Measurements from ENCODE around the gene LLCFC1. TPM values are rescaled to one million over a fixed set of nuclear protein-coding genes. Genes with fewer than 3 reads are reported as not detected.

Gene LLCFC1
- total RNA-seq, 2 donors from 2014 or later = not detected

DNA sequence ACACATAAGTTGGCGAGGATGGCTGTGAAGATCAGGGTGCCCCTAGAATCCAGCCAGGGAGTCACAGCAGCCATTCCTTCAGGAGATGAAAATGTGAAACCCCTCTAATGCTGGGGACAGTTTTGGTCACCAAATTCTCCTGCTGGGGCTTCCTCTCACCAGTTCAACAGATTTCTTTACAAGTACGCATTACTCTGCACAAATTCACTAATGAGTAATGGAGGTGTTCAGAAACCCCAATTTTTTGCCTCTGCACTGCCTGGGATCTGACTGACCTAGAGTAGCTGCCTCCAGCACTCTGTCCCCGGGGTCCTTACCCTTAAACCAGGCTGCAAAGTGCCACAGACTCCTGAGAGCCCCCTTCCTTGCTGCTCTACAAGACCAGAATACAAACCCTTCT, 21.8 kb upstream of the LLCFC1 start:
- peaks cover 60% of the 10 kb centered on the region for H3K27me3 Mint-ChIP-seq
- no peaks in the 10 kb centered on the region for H3K9me3 ChIP-seq (ENCODE audit: control insufficient read depth, low read length, poor library complexity, severe bottlenecking)
- no peak for DNase-seq
- peaks cover 2% of the 10 kb centered on the region for H3K36me3 Mint-ChIP-seq (ENCODE audit: low read depth)
- no peaks in the 10 kb centered on the region for H3K4me1 Mint-ChIP-seq
- H3K4me3 Mint-ChIP-seq = no peak overlapping the region
- peak overlapping the region; percentile 70 for H3K27ac Mint-ChIP-seq
- ATAC-seq = no peak

- Mint-ChIP-seq H3K36me3 (ENCODE audit: low read depth) (peaks cover 2% of the 10 kb centered on the region), H3K4me3 (no peak overlapping the region), H3K27me3 (peaks cover 54% of the 10 kb centered on the region), H3K4me1 (no peaks in the 10 kb centered on the region), H3K27ac (no peak overlapping the region)
- no peak for ATAC-seq
- no peaks in the 10 kb centered on the region for H3K9me3 ChIP-seq (ENCODE audit: control insufficient read depth, low read length, poor library complexity, severe bottlenecking)
- DNase-seq = no peak
Observed at GRCh38 chr7:142918901-142919300, 20.4 kb upstream of the LLCFC1 start.

GRCh38 chr7:142919656-142920055, 19.6 kb upstream of the LLCFC1 start:
- Mint-ChIP-seq H3K27me3 (peaks cover 47% of the 10 kb centered on the region), H3K36me3 (ENCODE audit: low read depth) (peaks cover 2% of the 10 kb centered on the region), H3K4me1 (no peaks in the 10 kb centered on the region), H3K4me3 (no peak overlapping the region), H3K27ac (no peak overlapping the region)
- no peak for DNase-seq
- no peak for ATAC-seq
- no peaks in the 10 kb centered on the region for H3K9me3 ChIP-seq (ENCODE audit: control insufficient read depth, low read length, poor library complexity, severe bottlenecking)

DNA sequence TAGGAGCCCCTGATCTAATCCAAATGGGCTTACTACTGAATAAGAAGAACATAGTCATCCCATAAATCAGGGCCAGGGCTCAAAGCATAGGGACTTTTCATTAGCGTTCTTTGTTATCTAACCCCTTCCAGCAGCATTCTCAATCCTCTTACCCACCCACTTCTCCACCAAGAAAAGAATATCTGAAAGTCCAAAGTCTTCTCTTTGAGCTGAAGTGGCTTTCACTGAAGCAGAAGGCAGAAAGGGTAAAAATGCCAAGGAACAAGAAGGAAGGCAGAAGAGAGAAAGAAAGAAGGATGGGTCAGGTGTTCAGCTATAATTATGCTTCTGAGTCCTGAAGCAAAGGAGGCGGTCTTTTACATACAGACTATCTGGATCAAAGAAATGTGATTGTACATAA, 15.9 kb upstream of the LLCFC1 start:
- no peak for ATAC-seq
- H3K27ac Mint-ChIP-seq = no peak overlapping the region
- H3K27me3 Mint-ChIP-seq = peaks cover 32% of the 10 kb centered on the region
- H3K4me3 Mint-ChIP-seq = no peak overlapping the region
- no peaks in the 10 kb centered on the region for H3K9me3 ChIP-seq (ENCODE audit: control insufficient read depth, low read length, poor library complexity, severe bottlenecking)
- no peaks in the 10 kb centered on the region for H3K36me3 Mint-ChIP-seq (ENCODE audit: low read depth)
- H3K4me1 Mint-ChIP-seq = peaks cover 7% of the 10 kb centered on the region
- DNase-seq = no peak

DNA sequence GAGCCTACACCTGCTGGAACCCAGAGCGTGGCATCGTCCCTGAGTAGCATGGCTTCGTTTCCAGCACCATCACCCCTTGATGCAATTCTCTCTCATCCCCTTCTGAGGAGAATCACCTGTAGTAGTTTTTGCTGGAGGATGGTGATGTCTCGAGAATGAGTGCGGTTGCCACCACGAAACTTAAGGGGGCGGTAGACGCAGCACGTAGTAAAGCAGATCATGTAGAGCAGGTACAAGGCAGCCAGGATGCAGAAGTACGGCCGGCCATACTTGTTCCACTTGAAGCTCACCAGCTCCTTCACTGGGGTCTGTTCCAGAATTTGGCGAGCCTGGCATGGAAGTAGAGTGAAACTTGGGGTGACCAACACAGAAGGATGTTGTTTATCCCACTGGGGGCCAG, 13.9 kb upstream of the LLCFC1 start:
- no peak overlapping the region for H3K4me3 Mint-ChIP-seq
- H3K9me3 ChIP-seq (ENCODE audit: control insufficient read depth, low read length, poor library complexity, severe bottlenecking) = no peaks in the 10 kb centered on the region
- H3K4me1 Mint-ChIP-seq = peaks cover 7% of the 10 kb centered on the region
- no peak overlapping the region for H3K27ac Mint-ChIP-seq
- ATAC-seq (no peak), DNase-seq (no peak)
- peaks cover under 1% of the 10 kb centered on the region for H3K36me3 Mint-ChIP-seq (ENCODE audit: low read depth)
- H3K27me3 Mint-ChIP-seq = peaks cover 27% of the 10 kb centered on the region

- no peak overlapping the region for H3K4me3 Mint-ChIP-seq
- H3K4me1 Mint-ChIP-seq = peaks cover 7% of the 10 kb centered on the region
- H3K27ac Mint-ChIP-seq = no peak overlapping the region
- H3K27me3 Mint-ChIP-seq = peaks cover 23% of the 10 kb centered on the region
- peaks cover 3% of the 10 kb centered on the region for H3K36me3 Mint-ChIP-seq (ENCODE audit: low read depth)
- ATAC-seq (peak; percentile 45), DNase-seq (no peak)
- H3K9me3 ChIP-seq (ENCODE audit: control insufficient read depth, low read length, poor library complexity, severe bottlenecking) = no peaks in the 10 kb centered on the region
Observed at GRCh38 chr7:142927085-142927745, 12.1 kb upstream of the LLCFC1 start.

DNA sequence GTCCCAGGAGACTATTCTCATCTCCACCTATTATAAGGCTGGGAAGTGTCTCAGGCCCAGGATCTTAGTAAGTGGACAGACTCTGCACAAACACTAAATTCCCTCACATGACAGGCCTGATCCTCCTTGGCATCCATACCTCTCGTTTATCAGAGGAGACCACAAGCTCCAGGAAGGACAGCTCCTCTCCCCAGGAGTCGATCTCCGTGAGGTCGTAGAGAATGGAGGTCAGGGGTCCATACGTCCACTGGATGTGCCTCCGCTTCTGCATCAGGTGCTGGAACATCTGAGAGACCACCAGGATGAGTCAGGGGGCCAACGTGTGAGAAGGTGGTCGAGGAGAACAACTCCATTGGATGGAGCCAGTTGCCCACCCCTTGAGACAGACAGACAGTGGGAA, 11.3 kb upstream of the LLCFC1 start:
- peaks cover 24% of the 10 kb centered on the region for H3K27me3 Mint-ChIP-seq
- H3K36me3 Mint-ChIP-seq (ENCODE audit: low read depth) = peaks cover 3% of the 10 kb centered on the region
- H3K4me3 Mint-ChIP-seq = no peak overlapping the region
- H3K27ac Mint-ChIP-seq = no peak overlapping the region
- no peak for ATAC-seq
- H3K9me3 ChIP-seq (ENCODE audit: control insufficient read depth, low read length, poor library complexity, severe bottlenecking) = no peaks in the 10 kb centered on the region
- peaks cover 8% of the 10 kb centered on the region for H3K4me1 Mint-ChIP-seq
- DNase-seq = no peak

DNA sequence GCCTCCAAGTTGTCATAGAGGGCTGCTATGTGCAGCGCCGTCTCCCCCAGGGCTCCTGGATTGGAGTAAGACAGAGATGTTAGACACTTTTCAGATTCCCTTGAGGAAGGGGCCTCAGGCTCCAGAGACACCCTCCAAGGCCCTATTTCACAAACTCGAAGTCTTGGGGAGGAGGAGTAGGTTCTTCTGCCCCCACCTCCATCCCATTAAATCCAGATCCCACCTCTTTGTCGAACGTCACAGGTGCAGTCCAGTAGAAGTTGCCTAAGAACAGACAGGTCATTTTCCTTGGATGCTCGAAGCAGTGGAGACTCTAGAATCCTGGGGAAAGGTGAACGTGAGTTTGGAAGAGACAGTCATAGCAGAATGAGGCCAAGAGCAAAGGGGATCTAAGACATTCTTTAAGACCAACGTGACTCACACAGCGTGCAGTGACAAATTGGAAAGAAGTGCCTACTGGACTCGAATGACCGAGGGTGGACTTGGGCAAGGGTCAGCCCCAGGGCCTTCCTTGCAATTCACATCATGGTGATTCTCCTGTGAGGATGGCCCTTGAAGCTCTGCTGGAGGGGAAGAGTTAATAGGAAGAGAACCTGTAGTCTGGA, 9.1 kb upstream of the LLCFC1 start:
- H3K4me1 Mint-ChIP-seq = peaks cover 12% of the 10 kb centered on the region
- H3K9me3 ChIP-seq (ENCODE audit: control insufficient read depth, low read length, poor library complexity, severe bottlenecking) = no peaks in the 10 kb centered on the region
- DNase-seq (no peak), ATAC-seq (no peak)
- H3K27me3 Mint-ChIP-seq = peaks cover 29% of the 10 kb centered on the region
- no peak overlapping the region for H3K4me3 Mint-ChIP-seq
- H3K36me3 Mint-ChIP-seq (ENCODE audit: low read depth) = peaks cover 4% of the 10 kb centered on the region
- no peak overlapping the region for H3K27ac Mint-ChIP-seq

- ATAC-seq = no peak
- DNase-seq = no peak
- Mint-ChIP-seq H3K27me3 (peaks cover 33% of the 10 kb centered on the region), H3K4me1 (peaks cover 9% of the 10 kb centered on the region), H3K27ac (no peak overlapping the region), H3K36me3 (ENCODE audit: low read depth) (peaks cover 7% of the 10 kb centered on the region), H3K4me3 (no peak overlapping the region)
- H3K9me3 ChIP-seq (ENCODE audit: control insufficient read depth, low read length, poor library complexity, severe bottlenecking) = no peaks in the 10 kb centered on the region
Observed at GRCh38 chr7:142932386-142933091, 6.7 kb upstream of the LLCFC1 start.

- no peaks in the 10 kb centered on the region for H3K9me3 ChIP-seq (ENCODE audit: control insufficient read depth, low read length, poor library complexity, severe bottlenecking)
- no peak for ATAC-seq
- Mint-ChIP-seq H3K4me1 (peaks cover 8% of the 10 kb centered on the region), H3K27me3 (peaks cover 33% of the 10 kb centered on the region), H3K27ac (no peak overlapping the region), H3K4me3 (no peak overlapping the region), H3K36me3 (ENCODE audit: low read depth) (peaks cover 7% of the 10 kb centered on the region)
- no peak for DNase-seq
Observed at GRCh38 chr7:142933092-142933475, 6.2 kb upstream of the LLCFC1 start.

GRCh38 chr7:142933624-142934023, 5.7 kb upstream of the LLCFC1 start, which contains the start of gene TRPV5:
Gene TRPV5, minus strand, starts transcription at chr7:142933746. Its CDS starts 287 bp downstream, at chr7:142933459.
- ATAC-seq (no peak), DNase-seq (no peak)
- Mint-ChIP-seq H3K27me3 (peaks cover 33% of the 10 kb centered on the region), H3K36me3 (ENCODE audit: low read depth) (peaks cover 7% of the 10 kb centered on the region), H3K4me3 (no peak within 1 kb of the TSS), H3K4me1 (peaks cover 8% of the 10 kb centered on the region), H3K27ac (no peak within 1 kb of the TSS)
- no peaks in the 10 kb centered on the region for H3K9me3 ChIP-seq (ENCODE audit: control insufficient read depth, low read length, poor library complexity, severe bottlenecking)

- ATAC-seq (no peak), DNase-seq (no peak)
- H3K4me1 Mint-ChIP-seq = peaks cover 11% of the 10 kb centered on the region
- no peak overlapping the region for H3K4me3 Mint-ChIP-seq
- no peaks in the 10 kb centered on the region for H3K9me3 ChIP-seq (ENCODE audit: control insufficient read depth, low read length, poor library complexity, severe bottlenecking)
- no peak overlapping the region for H3K27ac Mint-ChIP-seq
- peaks cover 7% of the 10 kb centered on the region for H3K36me3 Mint-ChIP-seq (ENCODE audit: low read depth)
- peaks cover 33% of the 10 kb centered on the region for H3K27me3 Mint-ChIP-seq
Observed at GRCh38 chr7:142934056-142934455, 5.2 kb upstream of the LLCFC1 start.

DNA sequence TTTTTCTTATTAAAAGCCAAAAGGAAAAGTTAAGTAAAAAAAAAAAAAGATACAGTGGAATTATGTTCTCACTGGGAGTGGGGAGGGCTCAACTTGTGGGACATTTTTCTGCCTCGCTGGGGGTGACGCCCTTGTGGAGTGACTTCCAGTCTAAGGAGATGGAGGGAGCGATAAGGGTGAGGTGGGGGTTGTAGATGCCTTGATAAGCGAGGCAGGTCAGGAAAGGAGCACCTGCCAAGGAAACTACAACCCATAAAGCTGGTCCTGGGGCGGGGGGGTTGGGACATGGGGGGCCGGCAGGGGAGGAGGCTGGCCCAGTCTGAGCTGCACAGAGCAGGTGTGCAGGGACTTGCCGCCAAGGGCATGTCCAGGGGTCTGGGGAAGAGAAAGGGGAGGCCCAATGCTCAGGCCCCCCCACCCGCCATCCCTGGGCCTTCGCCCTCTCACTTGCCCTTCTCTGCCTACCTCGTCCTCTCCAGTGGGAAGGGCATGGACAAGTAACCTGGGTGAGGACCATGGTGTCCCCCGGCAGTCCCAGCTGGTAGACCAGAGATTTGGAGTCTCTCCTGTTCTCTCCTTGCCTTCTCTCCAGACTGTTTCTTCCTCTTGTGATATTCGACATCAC, 3.2 kb upstream of the LLCFC1 start:
- Mint-ChIP-seq H3K4me3 (no peak overlapping the region), H3K27ac (no peak overlapping the region), H3K27me3 (peaks cover 36% of the 10 kb centered on the region), H3K36me3 (ENCODE audit: low read depth) (peaks cover 4% of the 10 kb centered on the region), H3K4me1 (peaks cover 11% of the 10 kb centered on the region)
- no peak for DNase-seq
- no peak for ATAC-seq
- no peaks in the 10 kb centered on the region for H3K9me3 ChIP-seq (ENCODE audit: control insufficient read depth, low read length, poor library complexity, severe bottlenecking)
